ENCODE results near the gene PLEKHA7. TPM values are rescaled to one million over a fixed set of nuclear protein-coding genes. Genes with fewer than 3 reads are reported as not detected.
A peak's percentile ranks its signal among the peaks of the same experiment; 100 is the strongest.

Gene PLEKHA7
- total and polyA plus RNA-seq, 2 of the 13 experiments (the other 11 are each of a cell fraction or from before 2014, with no cell fraction given): 17.5 to 18.7 TPM

DNA sequence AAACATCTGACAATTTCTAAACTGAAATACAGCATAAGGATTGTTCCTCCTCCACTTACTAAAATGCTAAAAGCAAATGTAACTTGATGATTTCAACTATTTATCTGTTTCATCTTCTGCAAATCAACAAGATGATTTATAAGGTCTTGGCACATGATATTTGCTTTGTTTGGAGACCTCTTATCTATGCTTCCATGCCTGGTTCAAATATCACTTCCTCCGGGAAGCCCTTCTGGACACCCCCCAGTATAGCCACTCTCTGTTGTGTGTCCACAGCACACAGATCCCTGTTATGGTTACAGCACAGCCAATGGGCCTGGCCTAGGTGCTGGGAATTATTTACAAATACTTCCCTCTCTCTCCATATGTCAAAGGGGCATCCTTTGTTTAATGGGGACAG, 160.9 kb downstream of the PLEKHA7 start:
- no peak overlapping the region for H3K9ac ChIP-seq (ENCODE audit: insufficient read depth, low read depth, low read length)
- no peaks in the 10 kb centered on the region for H3K9me3 ChIP-seq (ENCODE audit: low read length)
- H3K36me3 ChIP-seq (replicated peaks in 1 of 2; ENCODE audit: control insufficient read depth in 1 of 2, insufficient read depth in 2 of 2, low read length in 2 of 2): peaks cover 18 to 76% of the 10 kb centered on the region in 2 experiments
- no peaks in the 10 kb centered on the region for H3K4me1 ChIP-seq (ENCODE audit: insufficient read depth, low read length)
- no peak overlapping the region for H3K4me2 ChIP-seq (ENCODE audit: low read depth, low read length)
- DNase-seq (ENCODE audit: low spot score) (no peak), FAIRE-seq (no peak), ATAC-seq (no peak)
- H3K4me3 ChIP-seq (replicated peaks in 1 of 3; ENCODE audit: insufficient read depth in 1 of 3, low read depth in 2 of 3, low read length in 3 of 3): no peak overlapping the region
- intact Hi-C loops (cut with micrococcal nuclease; ENCODE audit: unreplicated experiment): no loop called here
- 100% methylated on average over 1 of the region's 1 CpG for WGBS (ENCODE audit: low lambda C conversion rate)
- H3K27me3 ChIP-seq (ENCODE audit: control insufficient read depth in 1 of 2, insufficient read depth in 2 of 2, low read length in 2 of 2): no peaks in the 10 kb centered on the region
- POLR2A ChIA-PET: no interaction called here
- no peak for TF ChIP-seq TRIM24 (CRISPR knock-in tag; IDR thresholded peaks at IDR 0.05)
- no peak for TF ChIP-seq SETDB1 (CRISPR knock-in tag; IDR thresholded peaks at IDR 0.05; ENCODE audit: borderline replicate concordance)
- TF ChIP-seq TP53 (CRISPR knock-in tag; conservative IDR thresholded peaks at IDR 0.05): no peak
- no peak for TF ChIP-seq SIN3B (IDR thresholded peaks at IDR 0.05; ENCODE audit: low read length)
- no TSS peak for BruUV-seq (replicated peaks)
- in situ Hi-C loops (cut with HindIII; ENCODE audit: extremely low pct_ligation_motif_present, low pct_unique_long_range_greater_than_20kb): no loop called here
- no peak overlapping the region for H3K27ac ChIP-seq (ENCODE audit: extremely low read length, insufficient read depth, low read length)
- no peaks in the 10 kb centered on the region for H4K20me1 ChIP-seq (ENCODE audit: insufficient read depth, low read length)
- H3K79me2 ChIP-seq (ENCODE audit: insufficient read depth, low read length): no peaks in the 10 kb centered on the region
- no peak overlapping the region for H2AFZ ChIP-seq (ENCODE audit: low read length)
- CTCF ChIA-PET (ENCODE audit: low intra/inter-chr PET ratio, low total read pairs): no interaction called here

DNA sequence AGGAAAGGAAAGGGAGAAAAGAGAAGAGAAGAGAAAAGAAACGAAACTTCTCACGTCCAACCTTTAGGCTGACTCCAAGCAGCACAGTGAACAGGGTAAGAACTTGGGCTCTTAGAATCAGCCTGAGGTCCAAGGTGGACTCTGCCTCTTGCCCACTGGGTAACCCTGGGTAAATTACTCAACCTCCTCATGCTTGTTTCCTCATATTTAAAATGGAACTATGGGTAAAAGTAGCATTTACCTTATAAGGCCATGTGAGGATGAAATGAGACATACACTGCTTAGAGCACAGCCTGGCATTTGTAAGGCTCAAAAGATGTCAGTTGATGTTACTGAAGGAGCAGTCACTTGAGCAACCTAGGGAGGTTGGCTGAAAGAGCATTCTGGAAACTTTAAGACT, 167.9 kb downstream of the PLEKHA7 start:
- no peak overlapping the region for H3K4me3 ChIP-seq (replicated peaks in 1 of 3; ENCODE audit: insufficient read depth in 1 of 3, low read depth in 2 of 3, low read length in 3 of 3)
- H3K4me1 ChIP-seq (ENCODE audit: insufficient read depth, low read length): no peaks in the 10 kb centered on the region
- peaks cover 13 to 68% of the 10 kb centered on the region in 2 experiments for H3K36me3 ChIP-seq (replicated peaks in 1 of 2; ENCODE audit: control insufficient read depth in 1 of 2, insufficient read depth in 2 of 2, low read length in 2 of 2)
- no peaks in the 10 kb centered on the region for H4K20me1 ChIP-seq (ENCODE audit: insufficient read depth, low read length)
- in situ Hi-C loops (cut with HindIII; ENCODE audit: extremely low pct_ligation_motif_present, low pct_unique_long_range_greater_than_20kb): no loop called here
- no peak overlapping the region for H2AFZ ChIP-seq (ENCODE audit: low read length)
- no peak overlapping the region for H3K9ac ChIP-seq (ENCODE audit: insufficient read depth, low read depth, low read length)
- no peak for ATAC-seq
- FAIRE-seq: no peak
- BruUV-seq (replicated peaks): no TSS peak
- TF ChIP-seq SRF (IDR thresholded peaks at IDR 0.05; ENCODE audit: low read depth, low read length) (peak; percentile 42; the same call in 1 of the 2 replicates), ZNF382 (CRISPR knock-in tag; IDR thresholded peaks at IDR 0.05; ENCODE audit: borderline replicate concordance) (no peak)
- no peaks in the 10 kb centered on the region for H3K27me3 ChIP-seq (ENCODE audit: control insufficient read depth in 1 of 2, insufficient read depth in 2 of 2, low read length in 2 of 2)
- intact Hi-C loops (cut with micrococcal nuclease; ENCODE audit: unreplicated experiment): no loop called here
- no peaks in the 10 kb centered on the region for H3K9me3 ChIP-seq (ENCODE audit: low read length)
- no peak for DNase-seq (ENCODE audit: low spot score)
- no peaks in the 10 kb centered on the region for H3K79me2 ChIP-seq (ENCODE audit: insufficient read depth, low read length)
- WGBS (ENCODE audit: low lambda C conversion rate): 96% methylated on average over 2 of the region's 2 CpGs
- H3K4me2 ChIP-seq (ENCODE audit: low read depth, low read length): no peak overlapping the region
- CTCF ChIA-PET (ENCODE audit: low intra/inter-chr PET ratio, low total read pairs): no interaction called here
- no peak overlapping the region for H3K27ac ChIP-seq (ENCODE audit: extremely low read length, insufficient read depth, low read length)
- POLR2A ChIA-PET: no interaction called here
